ENCODE results near the gene LGI4.

The LGI4 gene

GRCh38 chr19:35143231-35143715 lies 8.4 kb upstream of the LGI4 start, which contains the start of gene FXYD7:
Gene FXYD7, plus strand, starts transcription at chr19:35143255. Its CDS starts 79 bp downstream, at chr19:35143334.
- Histone ChIP-seq H3K27me3 (replicated peaks; ENCODE audit: control insufficient read depth, insufficient read depth, low read length) (no peaks in the 10 kb centered on the region; the same call in 1 of the 2 replicates), H3K4me3 (replicated peaks; ENCODE audit: low read depth, low read length) (no peak within 1 kb of the TSS), H3K36me3 (ENCODE audit: control insufficient read depth, insufficient read depth, low read length) (no peaks in the 10 kb centered on the region)
- DNase-seq (ENCODE audit: extremely low read depth, insufficient read length) = no peak
- no peak for TF ChIP-seq CTCF (IDR thresholded peaks at IDR 0.05; ENCODE audit: insufficient read depth, low read length, poor library complexity, severe bottlenecking)

GRCh38 chr19:35142606-35143230 lies 7.9 kb upstream of the LGI4 start:
- Histone ChIP-seq H3K4me3 (replicated peaks; ENCODE audit: low read depth, low read length) (no peak overlapping the region), H3K27me3 (replicated peaks; ENCODE audit: control insufficient read depth, insufficient read depth, low read length) (no peaks in the 10 kb centered on the region; the same call in 1 of the 2 replicates), H3K36me3 (ENCODE audit: control insufficient read depth, insufficient read depth, low read length) (no peaks in the 10 kb centered on the region)
- peak; percentile 67 for TF ChIP-seq CTCF (IDR thresholded peaks at IDR 0.05; ENCODE audit: insufficient read depth, low read length, poor library complexity, severe bottlenecking)
- peak; percentile 60 for DNase-seq (ENCODE audit: extremely low read depth, insufficient read length)

GRCh38 chr19:35141837-35142605 lies 7.2 kb upstream of the LGI4 start:
- Histone ChIP-seq H3K4me3 (replicated peaks; ENCODE audit: low read depth, low read length) (no peak overlapping the region), H3K27me3 (replicated peaks; ENCODE audit: control insufficient read depth, insufficient read depth, low read length) (no peaks in the 10 kb centered on the region; the same call in 1 of the 2 replicates)

GRCh38 chr19:35140962-35141836 lies 6.3 kb upstream of the LGI4 start:
- peak; percentile 81 for TF ChIP-seq CTCF (IDR thresholded peaks at IDR 0.05; ENCODE audit: insufficient read depth, low read length, poor library complexity, severe bottlenecking)
- no peaks in the 10 kb centered on the region for H3K36me3 ChIP-seq (ENCODE audit: control insufficient read depth, insufficient read depth, low read length)
- DNase-seq (ENCODE audit: extremely low read depth, insufficient read length) = peak; percentile 84
- H3K27me3 ChIP-seq (replicated peaks; ENCODE audit: control insufficient read depth, insufficient read depth, low read length) = no peaks in the 10 kb centered on the region; the same call in 1 of the 2 replicates
- H3K4me3 ChIP-seq (replicated peaks; ENCODE audit: low read depth, low read length) = 0 out of 2 replicates have a peak overlapping the region, but pooled peaks have one; percentile 1

More at GRCh38 chr19:35141837-35142605, 7.2 kb upstream of the LGI4 start:
- DNase-seq (ENCODE audit: extremely low read depth, insufficient read length) = no peak
- no peak for TF ChIP-seq CTCF (IDR thresholded peaks at IDR 0.05; ENCODE audit: insufficient read depth, low read length, poor library complexity, severe bottlenecking)
- no peaks in the 10 kb centered on the region for H3K36me3 ChIP-seq (ENCODE audit: control insufficient read depth, insufficient read depth, low read length)

- TF ChIP-seq CTCF (IDR thresholded peaks at IDR 0.05; ENCODE audit: insufficient read depth, low read length, poor library complexity, severe bottlenecking) = no peak
- Histone ChIP-seq H3K27me3 (replicated peaks; ENCODE audit: control insufficient read depth, insufficient read depth, low read length) (no peaks in the 10 kb centered on the region; the same call in 1 of the 2 replicates), H3K4me3 (replicated peaks; ENCODE audit: low read depth, low read length) (no peak overlapping the region), H3K36me3 (ENCODE audit: control insufficient read depth, insufficient read depth, low read length) (no peaks in the 10 kb centered on the region)
- DNase-seq (ENCODE audit: extremely low read depth, insufficient read length) = no peak
Observed at GRCh38 chr19:35140207-35140961, 5.5 kb upstream of the LGI4 start.
